DND-41 (cell line): ENCODE results near the gene TMEM184A.

Source experiments
- ATAC-seq: fragments of 200-7000 bp; cut with Tn5 transposase; 3 replicates; pipeline ENCODE4 v1.9.1; 2021; ENCODE audit warnings: low read depth; ENCODE audit not compliant: insufficient read depth
- DNase-seq: peaks from one replicate; pipeline ENCODE4 v3.0.0-alpha.2; 2020
- H2AFZ ChIP-seq: 2 replicates; pipeline ENCODE4 v1.6.0; 2012; ENCODE audit warnings: low read depth, low read length
- H3K27ac ChIP-seq: 2 replicates; pipeline ENCODE4 v1.5.1; 2012; ENCODE audit warnings: low read length, inconsistent platforms
- H3K27me3 ChIP-seq: fragments of 200-600 bp; sonication (generic); 2 replicates; pipeline ENCODE4 v1.6.0; 2012; ENCODE audit warnings: low read length, mild to moderate bottlenecking, inconsistent platforms; ENCODE audit not compliant: insufficient read depth, poor library complexity
- H3K36me3 ChIP-seq: 2 replicates; pipeline ENCODE4 v1.5.1; 2012; ENCODE audit warnings: low read length, inconsistent platforms; ENCODE audit not compliant: insufficient read depth
- H3K4me1 ChIP-seq: 2 replicates; pipeline ENCODE4 v1.5.1; 2012; ENCODE audit warnings: mild to moderate bottlenecking, low read length; ENCODE audit not compliant: insufficient read depth
- H3K4me2 ChIP-seq: 2 replicates; pipeline ENCODE4 v1.6.0; 2012; ENCODE audit warnings: mild to moderate bottlenecking, moderate library complexity, low read length, inconsistent platforms; ENCODE audit not compliant: insufficient read depth
- H3K4me3 ChIP-seq, 2 experiments: fragments of 200-600 bp in 1 of 2; shearing (Covaris generic) in 1 of 2; 2 replicates each; pipeline ENCODE4 v1.5.1; 2012 to 2016; ENCODE audit warnings: inconsistent platforms in 2 of 2, low read length in 2 of 2, mild to moderate bottlenecking in 2 of 2, low read depth in 1 of 2, moderate library complexity in 1 of 2
- H3K79me2 ChIP-seq: 2 replicates; pipeline ENCODE4 v1.6.0; 2012; ENCODE audit warnings: low read length, inconsistent platforms; ENCODE audit not compliant: insufficient read depth
- H3K9ac ChIP-seq: 2 replicates; pipeline ENCODE4 v1.6.0; 2012; ENCODE audit warnings: low read depth, mild to moderate bottlenecking, inconsistent platforms, low read length, moderate library complexity
- H3K9me3 ChIP-seq: 2 replicates; pipeline ENCODE4 v1.5.1; 2012; ENCODE audit warnings: low read length, moderate library complexity, mild to moderate bottlenecking, inconsistent platforms; ENCODE audit not compliant: insufficient read depth, severe bottlenecking
- H4K20me1 ChIP-seq: 2 replicates; pipeline ENCODE4 v1.6.0; 2012; ENCODE audit warnings: low read length; ENCODE audit not compliant: insufficient read depth
- EZH2 ChIP-seq: IDR thresholded peaks from 3 replicates; pipeline ENCODE4 v1.6.1; 2012; ENCODE audit warnings: borderline replicate concordance, low read depth, mild to moderate bottlenecking, moderate library complexity, low read length, inconsistent platforms; ENCODE audit not compliant: severe bottlenecking
- TF ChIP-seq, protein P1 (sequence below): IDR thresholded peaks from 2 replicates; pipeline ENCODE4 v1.5.1; 2012; ENCODE audit warnings: borderline replicate concordance, low read length, moderate library complexity, mild to moderate bottlenecking; ENCODE audit not compliant: poor library complexity, severe bottlenecking; ENCODE audit errors: extremely low read depth

TMEM184A gene

GRCh38 chr7:1590476-1590875, 34.5 kb upstream of the TMEM184A start:
- H3K4me3 ChIP-seq: peak overlapping the region in 1 of 2 experiments; percentile 45; a peak in 1 of 4 replicates
- peak overlapping the region; percentile 59 for H3K9ac ChIP-seq
- TF ChIP-seq EZH2: no peak
- TF ChIP-seq, protein P1, sequence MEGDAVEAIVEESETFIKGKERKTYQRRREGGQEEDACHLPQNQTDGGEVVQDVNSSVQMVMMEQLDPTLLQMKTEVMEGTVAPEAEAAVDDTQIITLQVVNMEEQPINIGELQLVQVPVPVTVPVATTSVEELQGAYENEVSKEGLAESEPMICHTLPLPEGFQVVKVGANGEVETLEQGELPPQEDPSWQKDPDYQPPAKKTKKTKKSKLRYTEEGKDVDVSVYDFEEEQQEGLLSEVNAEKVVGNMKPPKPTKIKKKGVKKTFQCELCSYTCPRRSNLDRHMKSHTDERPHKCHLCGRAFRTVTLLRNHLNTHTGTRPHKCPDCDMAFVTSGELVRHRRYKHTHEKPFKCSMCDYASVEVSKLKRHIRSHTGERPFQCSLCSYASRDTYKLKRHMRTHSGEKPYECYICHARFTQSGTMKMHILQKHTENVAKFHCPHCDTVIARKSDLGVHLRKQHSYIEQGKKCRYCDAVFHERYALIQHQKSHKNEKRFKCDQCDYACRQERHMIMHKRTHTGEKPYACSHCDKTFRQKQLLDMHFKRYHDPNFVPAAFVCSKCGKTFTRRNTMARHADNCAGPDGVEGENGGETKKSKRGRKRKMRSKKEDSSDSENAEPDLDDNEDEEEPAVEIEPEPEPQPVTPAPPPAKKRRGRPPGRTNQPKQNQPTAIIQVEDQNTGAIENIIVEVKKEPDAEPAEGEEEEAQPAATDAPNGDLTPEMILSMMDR: no peak
- peaks cover 54% of the 10 kb centered on the region for H3K4me1 ChIP-seq
- DNase-seq: no peak
- no peaks in the 10 kb centered on the region for H3K36me3 ChIP-seq
- H3K27me3 ChIP-seq: no peaks in the 10 kb centered on the region
- H3K9me3 ChIP-seq: no peaks in the 10 kb centered on the region
- no peaks in the 10 kb centered on the region for H4K20me1 ChIP-seq
- ATAC-seq: no peak
- peak overlapping the region; percentile 69 for H3K4me2 ChIP-seq
- no peaks in the 10 kb centered on the region for H3K79me2 ChIP-seq
- H3K27ac ChIP-seq: peak overlapping the region; percentile 98
- H2AFZ ChIP-seq: no peak overlapping the region

DNA sequence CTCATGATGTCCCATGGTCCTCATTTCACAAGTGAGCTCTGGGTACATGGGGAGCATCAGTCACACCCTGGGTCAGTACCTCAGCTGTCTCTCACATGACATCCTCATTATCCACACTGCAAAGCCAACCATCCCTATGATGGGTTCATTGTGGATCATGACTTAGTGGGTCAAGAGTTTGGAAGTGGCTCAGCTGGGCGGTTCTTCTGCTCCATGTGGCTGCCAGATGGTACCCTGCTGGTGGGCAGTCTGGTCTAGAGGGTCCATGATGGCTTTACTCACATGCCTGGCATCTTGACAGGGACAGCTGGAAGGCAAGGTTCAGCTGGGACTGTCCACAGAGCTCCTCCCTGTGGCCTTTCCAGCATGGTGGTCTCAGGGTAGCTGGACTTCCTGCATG, 33.0 kb upstream of the TMEM184A start:
- DNase-seq (no peak), ATAC-seq (no peak)
- Histone ChIP-seq H3K4me1 (peaks cover 51% of the 10 kb centered on the region), H4K20me1 (no peaks in the 10 kb centered on the region), H3K4me3 (no peak overlapping the region), H3K4me2 (no peak overlapping the region), H3K9ac (no peak overlapping the region), H3K79me2 (no peaks in the 10 kb centered on the region), H2AFZ (no peak overlapping the region), H3K36me3 (no peaks in the 10 kb centered on the region), H3K27me3 (no peaks in the 10 kb centered on the region), H3K9me3 (no peaks in the 10 kb centered on the region), H3K27ac (peak overlapping the region; percentile 60)
- TF ChIP-seq, protein P1: no peak
- TF ChIP-seq EZH2: no peak

- Histone ChIP-seq H3K79me2 (no peaks in the 10 kb centered on the region), H4K20me1 (no peaks in the 10 kb centered on the region), H3K4me2 (no peak overlapping the region), H2AFZ (no peak overlapping the region), H3K4me1 (peaks cover 43% of the 10 kb centered on the region), H3K9ac (no peak overlapping the region), H3K4me3 (no peak overlapping the region), H3K9me3 (no peaks in the 10 kb centered on the region), H3K27ac (peak overlapping the region; percentile 60; the same call in 1 of the 2 replicates), H3K27me3 (no peaks in the 10 kb centered on the region), H3K36me3 (no peaks in the 10 kb centered on the region)
- ATAC-seq: no peak
- TF ChIP-seq, protein P1: no peak
- TF ChIP-seq EZH2: no peak
- DNase-seq: no peak
Observed at GRCh38 chr7:1587738-1588137, 31.7 kb upstream of the TMEM184A start.
